ENCODE measurements around the gene STRN4. TPM values are rescaled to one million over a fixed set of nuclear protein-coding genes. Genes with fewer than 3 reads are reported as not detected.

The STRN4 gene
- total RNA-seq, 1 experiment from 2014 or later: 89.5 TPM

DNA sequence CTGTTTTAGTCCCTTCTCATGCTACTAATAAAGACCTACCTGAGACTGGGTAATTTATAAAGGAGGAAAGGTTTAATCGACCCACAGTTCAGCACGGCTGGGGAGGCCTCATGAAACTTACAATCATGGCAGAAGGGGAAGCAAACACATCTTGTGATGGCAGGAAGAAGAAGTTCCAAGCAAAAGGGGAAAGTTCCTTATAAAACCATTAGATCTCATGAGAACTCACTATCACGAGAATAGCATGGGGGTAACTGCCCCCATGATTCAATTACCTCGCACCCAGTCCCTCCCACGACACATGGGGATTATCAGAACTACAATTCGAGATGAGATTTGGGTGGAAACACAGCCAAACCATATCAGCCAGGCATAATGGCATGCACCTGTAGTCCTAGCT lies 13.0 kb upstream of the STRN4 start:
- CTCF ChIA-PET: no interaction called here
- ATAC-seq (no peak), DNase-seq (ENCODE audit: low read depth, low spot score) (no peak)
- in situ Hi-C loops (cut with HindIII; ENCODE audit: low pct_unique_long_range_greater_than_20kb, low sequenced_read_pairs) (no loop called here), intact Hi-C loops (cut with micrococcal nuclease; ENCODE audit: unreplicated experiment) (loop anchor here (5.0 kb wide), 1 partner anchor 73 kb away; no protein-coding TSS in a partner anchor)
- Histone ChIP-seq H3K9me3 (ENCODE audit: control insufficient read depth, insufficient read depth, low read depth, low read length) (no peaks in the 10 kb centered on the region), H3K27me3 (ENCODE audit: control insufficient read depth, insufficient read depth, low read length) (no peaks in the 10 kb centered on the region), H3K4me1 (ENCODE audit: control insufficient read depth, insufficient read depth, low read length) (no peaks in the 10 kb centered on the region), H3K4me3 (ENCODE audit: low read depth in 2 of 2, low read length in 2 of 2) (no peak overlapping the region), H3K36me3 (ENCODE audit: control insufficient read depth, insufficient read depth, low read length) (no peaks in the 10 kb centered on the region), H3K27ac (ENCODE audit: low read length) (no peak overlapping the region)
- POLR2A ChIA-PET: interaction anchor here (0.6 kb wide), 1 partner anchor 492 kb away, joined by 3 read pairs; no protein-coding TSS in a partner anchor
- TF ChIP-seq TCF7L2 (IDR thresholded peaks at IDR 0.05; ENCODE audit: low read depth, low read length): no peak
- TF ChIP-seq REST (IDR thresholded peaks at IDR 0.05; ENCODE audit: insufficient read depth in 1 of 2, low read depth in 2 of 2, low read length in 1 of 2): no peak
- no peak for TF ChIP-seq POLR2AphosphoS5 (IDR thresholded peaks at IDR 0.05; ENCODE audit: low read depth, low read length)
- TF ChIP-seq SIN3A (IDR thresholded peaks at IDR 0.05; ENCODE audit: borderline replicate concordance, insufficient read depth, low read depth, low read length): no peak
- TF ChIP-seq CTCF (IDR thresholded peaks at IDR 0.05): no peak
- BruUV-seq (replicated peaks): no TSS peak

DNA sequence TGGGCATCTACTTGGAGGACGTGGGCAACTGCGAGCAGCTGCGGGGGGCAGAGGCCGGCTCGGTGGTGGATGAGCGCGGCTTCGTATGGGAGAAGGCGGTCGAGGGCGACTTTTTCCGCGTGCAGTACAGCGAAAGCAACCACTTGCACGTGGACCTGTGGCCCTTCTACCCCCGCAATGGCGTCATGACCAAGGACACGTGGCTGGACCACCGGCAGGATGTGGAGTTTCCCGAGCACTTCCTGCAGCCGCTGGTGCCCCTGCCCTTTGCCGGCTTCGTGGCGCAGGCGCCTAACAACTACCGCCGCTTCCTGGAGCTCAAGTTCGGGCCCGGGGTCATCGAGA lies 10.3 kb upstream of the STRN4 start:
- Histone ChIP-seq H3K27me3 (ENCODE audit: control insufficient read depth, insufficient read depth, low read length) (no peaks in the 10 kb centered on the region), H3K9me3 (ENCODE audit: control insufficient read depth, insufficient read depth, low read depth, low read length) (no peaks in the 10 kb centered on the region), H3K27ac (ENCODE audit: low read length) (no peak overlapping the region), H3K4me1 (ENCODE audit: control insufficient read depth, insufficient read depth, low read length) (no peaks in the 10 kb centered on the region), H3K36me3 (ENCODE audit: control insufficient read depth, insufficient read depth, low read length) (no peaks in the 10 kb centered on the region), H3K4me3 (ENCODE audit: low read depth in 2 of 2, low read length in 2 of 2) (no peak overlapping the region)
- ATAC-seq (no peak), DNase-seq (ENCODE audit: low read depth, low spot score) (no peak)
- POLR2A ChIA-PET: no interaction called here
- intact Hi-C loops (cut with micrococcal nuclease; ENCODE audit: unreplicated experiment) (loop anchor here (5.0 kb wide), 1 partner anchor 76 kb away; no protein-coding TSS in a partner anchor), in situ Hi-C loops (cut with HindIII; ENCODE audit: low pct_unique_long_range_greater_than_20kb, low sequenced_read_pairs) (no loop called here)
- TF ChIP-seq CTCF (IDR thresholded peaks at IDR 0.05) (no peak), POLR2AphosphoS5 (IDR thresholded peaks at IDR 0.05; ENCODE audit: low read depth, low read length) (no peak), TCF7L2 (IDR thresholded peaks at IDR 0.05; ENCODE audit: low read depth, low read length) (no peak), REST (IDR thresholded peaks at IDR 0.05; ENCODE audit: insufficient read depth in 1 of 2, low read depth in 2 of 2, low read length in 1 of 2) (no peak), SIN3A (IDR thresholded peaks at IDR 0.05; ENCODE audit: borderline replicate concordance, insufficient read depth, low read depth, low read length) (no peak)
- CTCF ChIA-PET: interaction anchor here (0.5 to 0.7 kb wide), 2 partner anchors 8 to 84 kb away, joined by 3 read pairs; no protein-coding TSS in a partner anchor
- no TSS peak for BruUV-seq (replicated peaks)

All from Panc1 (cell line).